IPS DF 6.9 (cell line): ENCODE data around the gene ZBTB39.
"Not testable (repeated sequence)": the region's sequence is repeated elsewhere in the genome, so short reads cannot be mapped to it uniquely, and the experiment has no call there.

ENCODE experiments used
- DNase-seq: peaks from one replicate; pipeline ENCODE4 v3.0.0-alpha.2; 2013; ENCODE audit warnings: low read depth, low spot score
- H3K27ac ChIP-seq: one replicate; pipeline ENCODE4 v1.5.1; 2013; ENCODE audit warnings: low read length, control low read depth
- H3K27me3 ChIP-seq: 2 replicates; pipeline ENCODE4 v1.6.1; 2013; ENCODE audit warnings: mild to moderate bottlenecking, low read length; ENCODE audit not compliant: control insufficient read depth, insufficient read depth
- H3K36me3 ChIP-seq: 2 replicates; pipeline ENCODE4 v1.6.1; 2013; ENCODE audit warnings: low read length; ENCODE audit not compliant: control insufficient read depth, insufficient read depth
- H3K4me1 ChIP-seq: 2 replicates; pipeline ENCODE4 v1.6.1; 2013; ENCODE audit warnings: low read length; ENCODE audit not compliant: control insufficient read depth, insufficient read depth
- H3K4me3 ChIP-seq: 2 replicates; pipeline ENCODE4 v1.5.1; 2013; ENCODE audit warnings: mild to moderate bottlenecking, low read length
- H3K9me3 ChIP-seq: 2 replicates; pipeline ENCODE4 v1.6.1; 2013; ENCODE audit warnings: low read length, inconsistent platforms; ENCODE audit not compliant: control insufficient read depth, insufficient read depth
- WGBS: extraction: QIAGEN DNeasy Blood & Tissue Kit; methylation state at CpG from one replicate; pipeline ENCODE4 v1.1.7; 2013; ENCODE audit warnings: mixed read lengths, missing lambda C conversion rate; ENCODE audit not compliant: insufficient read length, insufficient coverage; 5-methylcytosine and 5-hydroxymethylcytosine counted together

ZBTB39 gene

DNA sequence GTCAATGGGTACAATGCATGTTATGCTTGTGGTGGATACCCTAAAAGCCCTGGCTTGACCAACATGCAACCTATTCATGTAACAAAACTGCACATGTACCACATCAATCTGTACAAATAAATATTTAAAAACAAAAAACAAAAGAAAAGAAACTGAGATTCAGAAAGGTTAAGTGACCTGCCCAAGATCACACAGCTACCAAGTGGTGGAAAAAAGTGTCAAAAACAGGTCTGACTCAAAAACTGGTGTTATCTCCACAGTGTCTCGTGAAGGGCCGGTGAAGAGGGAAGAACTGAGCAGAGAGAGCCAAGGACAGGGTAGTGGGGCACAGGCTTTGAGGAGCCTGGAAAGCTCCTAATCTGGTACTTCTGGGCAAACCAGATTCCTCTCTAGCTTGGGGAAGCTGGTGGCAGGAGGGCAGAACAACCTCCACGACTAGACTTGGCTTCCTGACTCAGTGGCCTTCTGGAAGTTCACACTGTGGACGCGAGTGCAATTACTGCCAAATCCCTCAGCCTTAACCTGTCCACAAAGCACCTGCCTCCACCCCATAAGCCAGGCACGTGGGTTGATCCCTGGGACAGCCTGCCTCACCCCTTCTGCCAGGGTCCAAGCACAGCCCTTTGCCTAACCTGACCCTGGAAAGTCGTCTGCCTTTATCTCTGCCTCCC is 15.6 kb downstream of the ZBTB39 start:
- Histone ChIP-seq H3K36me3 (no peaks in the 10 kb centered on the region), H3K4me3 (no peak overlapping the region), H3K4me1 (peaks cover 1% of the 10 kb centered on the region; the same call in 1 of the 2 replicates), H3K27me3 (no peaks in the 10 kb centered on the region), H3K9me3 (no peaks in the 10 kb centered on the region), H3K27ac (no peak overlapping the region)
- WGBS, result no CpG with 5 or more reads among the region's 7 CpGs
- DNase-seq, result no peak

GRCh38 chr12:56989861-56990610 is 16.3 kb downstream of the ZBTB39 start:
- Histone ChIP-seq H3K4me1 (peaks cover 1% of the 10 kb centered on the region; the same call in 1 of the 2 replicates), H3K9me3 (no peaks in the 10 kb centered on the region), H3K4me3 (no peak overlapping the region), H3K27ac (no peak overlapping the region), H3K36me3 (no peaks in the 10 kb centered on the region), H3K27me3 (no peaks in the 10 kb centered on the region)
- WGBS, result no CpG with 5 or more reads among the region's 7 CpGs
- no peak for DNase-seq

DNA sequence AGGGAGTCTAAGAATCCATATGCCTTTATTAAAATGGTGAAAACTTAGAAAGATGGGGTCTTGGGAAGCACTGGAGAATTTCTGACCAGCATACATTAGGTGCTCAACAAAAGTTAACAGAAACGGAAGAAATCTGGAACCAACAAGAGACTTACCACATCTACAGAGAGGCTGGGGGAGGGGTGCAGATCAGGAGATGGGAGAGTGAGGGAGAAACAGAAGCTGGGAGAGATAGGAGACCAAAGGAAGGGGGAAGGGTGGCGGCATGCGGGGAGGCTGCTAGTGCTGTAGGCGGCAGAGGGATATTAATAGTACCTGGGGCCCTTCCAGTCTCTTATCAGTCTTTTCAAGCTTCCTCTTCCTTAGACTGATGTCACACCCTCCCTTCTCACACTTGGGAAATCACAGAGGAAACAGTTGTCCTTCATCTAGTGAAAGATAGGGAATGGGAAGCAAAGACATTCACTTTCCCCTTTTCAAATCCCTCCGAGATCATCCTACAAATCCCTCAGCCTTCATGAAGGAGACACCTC is 18.1 kb downstream of the ZBTB39 start:
- Histone ChIP-seq H3K36me3 (no peaks in the 10 kb centered on the region), H3K27me3 (no peaks in the 10 kb centered on the region), H3K27ac (no peak overlapping the region), H3K4me3 (no peak overlapping the region), H3K9me3 (no peaks in the 10 kb centered on the region), H3K4me1 (peaks cover 1% of the 10 kb centered on the region; the same call in 1 of the 2 replicates)
- no CpG with 5 or more reads among the region's 5 CpGs for WGBS
- DNase-seq, result no peak

DNA sequence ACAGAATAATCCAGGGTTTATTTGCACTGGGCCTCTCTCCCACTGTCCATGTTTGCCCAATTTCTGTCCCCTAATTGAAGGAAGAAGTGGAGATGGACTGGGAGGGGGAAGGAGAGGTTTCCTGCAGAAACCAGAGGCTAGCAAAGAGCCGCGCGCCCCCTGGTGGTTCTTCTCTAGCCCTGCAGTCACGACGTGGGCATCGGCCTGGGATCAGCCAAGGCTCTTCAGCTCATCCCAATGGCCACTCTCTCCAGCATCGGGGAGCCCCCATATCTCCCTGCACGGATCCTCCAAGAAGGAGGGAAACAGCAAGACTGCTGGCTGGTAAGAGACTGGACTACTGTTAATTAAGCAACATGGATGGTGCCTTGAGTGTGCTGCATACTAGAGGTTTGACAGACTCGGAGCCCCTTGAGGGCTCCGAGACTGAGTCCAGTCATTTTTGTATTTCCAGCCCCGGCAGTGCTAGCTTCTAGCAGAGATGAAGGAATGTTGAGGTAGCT is 18.7 kb downstream of the ZBTB39 start:
- no peaks in the 10 kb centered on the region for H3K36me3 ChIP-seq
- no CpG with 5 or more reads among the region's 11 CpGs for WGBS
- no peak overlapping the region for H3K4me3 ChIP-seq
- peaks cover 1% of the 10 kb centered on the region; the same call in 1 of the 2 replicates for H3K4me1 ChIP-seq
- no peak for DNase-seq
- H3K27me3 ChIP-seq, result no peaks in the 10 kb centered on the region
- no peak overlapping the region for H3K27ac ChIP-seq
- no peaks in the 10 kb centered on the region for H3K9me3 ChIP-seq

DNA sequence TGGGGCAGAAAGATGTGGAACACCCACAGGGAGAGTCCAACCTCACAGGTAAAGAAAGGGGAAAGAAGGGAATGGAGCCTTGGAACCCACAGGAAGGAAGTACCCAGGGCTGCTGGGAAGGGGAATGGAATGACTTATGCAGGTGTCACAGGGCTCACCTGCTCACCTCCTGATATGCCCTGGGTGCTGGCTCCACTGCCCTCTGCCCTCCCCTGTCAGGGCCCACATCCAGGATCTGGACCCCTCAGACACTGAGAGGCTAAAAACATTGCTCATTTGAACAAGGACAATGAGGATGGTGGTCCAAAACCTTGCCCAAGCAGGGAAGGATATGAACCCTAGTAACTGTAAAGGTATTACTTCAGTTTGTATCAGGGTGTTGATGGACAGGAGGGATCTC is 19.3 kb downstream of the ZBTB39 start:
- Histone ChIP-seq H3K36me3 (no peaks in the 10 kb centered on the region), H3K9me3 (no peaks in the 10 kb centered on the region), H3K27ac (no peak overlapping the region), H3K27me3 (no peaks in the 10 kb centered on the region), H3K4me3 (no peak overlapping the region), H3K4me1 (peaks cover 1% of the 10 kb centered on the region; the same call in 1 of the 2 replicates)
- no peak for DNase-seq

DNA sequence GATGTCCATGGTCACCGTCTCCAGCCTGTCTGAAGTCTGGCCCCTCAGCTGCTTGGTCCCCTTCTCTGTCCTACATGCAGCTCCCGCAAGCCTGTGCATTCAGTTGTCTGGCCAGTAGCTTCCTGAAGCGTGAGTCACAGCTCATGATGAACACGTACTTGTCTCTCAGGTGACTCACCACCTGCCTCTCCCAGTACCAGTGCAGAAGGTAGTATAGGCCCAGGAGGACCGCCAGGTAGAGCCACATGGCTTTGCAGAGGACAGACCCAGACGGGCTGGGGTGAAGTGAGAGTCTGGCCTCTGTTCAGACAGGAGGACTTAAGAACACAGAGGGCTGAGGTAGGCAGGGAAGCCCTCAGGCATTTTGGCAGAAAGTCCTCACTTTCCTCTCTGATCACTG is 20.6 kb downstream of the ZBTB39 start:
- not testable (repeated sequence) for H3K27ac ChIP-seq, H3K27me3 ChIP-seq, H3K4me1 ChIP-seq, DNase-seq, H3K36me3 ChIP-seq, H3K4me3 ChIP-seq, H3K9me3 ChIP-seq
- WGBS, result no CpG with 5 or more reads among the region's 6 CpGs

- peaks cover 1% of the 10 kb centered on the region; the same call in 1 of the 2 replicates for H3K4me1 ChIP-seq
- H3K36me3 ChIP-seq, result no peaks in the 10 kb centered on the region
- no peak overlapping the region for H3K4me3 ChIP-seq
- no peak overlapping the region for H3K27ac ChIP-seq
- no peak for DNase-seq
- no peaks in the 10 kb centered on the region for H3K27me3 ChIP-seq
- WGBS, result no CpG with 5 or more reads among the region's 4 CpGs
- H3K9me3 ChIP-seq, result no peaks in the 10 kb centered on the region
Measured at GRCh38 chr12:56983386-56983785, 23.0 kb downstream of the ZBTB39 start.

DNA sequence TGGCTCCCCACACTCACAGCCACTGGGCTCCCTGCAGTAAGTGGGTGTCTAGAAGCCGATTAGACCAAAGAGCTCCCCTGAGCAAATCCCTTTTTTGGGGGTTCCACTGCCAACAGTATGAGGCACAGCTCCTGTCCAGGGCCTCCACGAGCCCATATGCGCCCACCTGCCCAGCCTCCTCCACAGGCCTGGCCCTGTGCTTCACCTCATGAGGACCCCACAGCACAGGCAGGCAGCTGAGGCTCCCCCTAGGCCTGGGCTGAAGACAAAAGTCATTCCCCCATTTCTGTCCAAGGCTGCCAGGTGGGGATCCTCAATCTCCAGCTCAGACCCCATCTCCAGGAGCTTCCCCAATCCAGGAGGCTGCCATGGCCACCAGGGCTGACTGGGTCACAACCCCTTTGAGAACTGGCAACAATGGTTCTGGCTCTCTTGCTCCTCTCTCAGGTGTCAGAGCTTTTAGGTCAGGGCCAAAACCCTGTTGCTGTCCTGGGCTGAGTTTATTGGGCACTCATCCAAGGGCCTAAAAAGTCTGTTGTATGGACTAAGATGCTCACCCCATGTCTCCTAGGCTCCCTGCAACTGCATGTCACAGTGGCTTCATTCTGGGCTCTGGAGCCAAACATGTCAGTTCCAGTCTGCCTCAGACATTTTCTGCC is 23.6 kb downstream of the ZBTB39 start:
- no CpG with 5 or more reads among the region's 3 CpGs for WGBS
- H3K36me3 ChIP-seq, H3K27ac ChIP-seq, H3K4me3 ChIP-seq, H3K27me3 ChIP-seq, H3K9me3 ChIP-seq, DNase-seq, H3K4me1 ChIP-seq: not testable (repeated sequence)

DNA sequence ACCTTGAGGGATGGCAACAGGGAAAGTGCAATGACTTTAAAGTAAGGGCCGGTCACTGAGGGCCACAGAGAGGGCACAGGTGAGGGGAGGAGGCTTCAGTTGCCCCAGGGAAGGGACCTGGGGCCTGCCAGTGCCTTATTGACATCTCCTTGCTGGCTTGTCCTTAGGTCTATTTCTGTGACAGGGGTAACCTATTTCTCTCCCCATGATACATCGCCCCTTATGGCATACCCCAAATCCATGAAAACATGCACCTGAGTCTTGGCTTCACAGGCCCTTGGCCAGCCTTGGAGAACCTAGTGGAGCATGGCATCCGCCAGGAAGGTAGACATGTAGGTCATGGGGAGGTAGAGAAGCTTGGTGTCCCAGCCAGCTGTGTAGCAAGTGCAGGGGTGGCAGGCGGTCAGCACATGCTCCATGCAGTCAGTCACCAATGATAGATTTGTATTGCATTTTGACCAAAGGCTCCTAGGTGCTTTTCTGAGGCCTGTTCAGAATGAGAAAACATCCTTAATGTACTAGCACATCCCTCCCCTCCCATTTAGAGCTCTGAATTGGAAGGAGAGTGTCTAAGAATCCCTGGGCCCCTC is 25.3 kb downstream of the ZBTB39 start:
- H3K4me3 ChIP-seq, result no peak overlapping the region
- H3K27me3 ChIP-seq, result no peaks in the 10 kb centered on the region
- no peaks in the 10 kb centered on the region for H3K36me3 ChIP-seq
- DNase-seq, result no peak
- no peak overlapping the region for H3K27ac ChIP-seq
- no CpG with 5 or more reads among the region's 4 CpGs for WGBS
- no peaks in the 10 kb centered on the region for H3K4me1 ChIP-seq
- H3K9me3 ChIP-seq, result no peaks in the 10 kb centered on the region

- no peak overlapping the region for H3K4me3 ChIP-seq
- DNase-seq, result no peak
- WGBS, result no CpG with 5 or more reads among the region's 6 CpGs
- no peaks in the 10 kb centered on the region for H3K4me1 ChIP-seq
- H3K9me3 ChIP-seq, result no peaks in the 10 kb centered on the region
- no peaks in the 10 kb centered on the region for H3K27me3 ChIP-seq
- no peak overlapping the region for H3K27ac ChIP-seq
- H3K36me3 ChIP-seq, result no peaks in the 10 kb centered on the region
Measured at GRCh38 chr12:56980268-56980667, 26.1 kb downstream of the ZBTB39 start.
